ENCODE results near the gene ETFDH. TPM values are rescaled to one million over a fixed set of nuclear protein-coding genes. Genes with fewer than 3 reads are reported as not detected.

ETFDH gene
- total and polyA plus RNA-seq, 9 of the 15 experiments (the other 6 are each of a cell fraction or from before 2014, with no cell fraction given): 14.6 to 33.6 (median 25.9) TPM

GRCh38 chr4:158722917-158723793 lies 51.1 kb downstream of the ETFDH start, which contains the start of gene PPID (continued):
- no peak for TF ChIP-seq PRDM10 (IDR thresholded peaks at IDR 0.05; ENCODE audit: partially characterized antibody)
- TF ChIP-seq RFX5 (IDR thresholded peaks at IDR 0.05; ENCODE audit: low read depth, low read length): no peak
- peak; percentile 60 for TF ChIP-seq ATF7 (IDR thresholded peaks at IDR 0.05)
- no peak for TF ChIP-seq TRIM28 (IDR thresholded peaks at IDR 0.05)
- peak; percentile 81 for TF ChIP-seq TBP (optimal IDR thresholded peaks at IDR 0.05; ENCODE audit: low read depth, low read length)
- TF ChIP-seq ELF2 (CRISPR knock-in tag; IDR thresholded peaks at IDR 0.05): peak; percentile 94
- peak; percentile 46 for TF ChIP-seq SMAD1 (IDR thresholded peaks at IDR 0.05; ENCODE audit: low read depth, low read length, partially characterized antibody)
- TF ChIP-seq CSDE1 (IDR thresholded peaks at IDR 0.05): no peak
- no peak for TF ChIP-seq HLTF (IDR thresholded peaks at IDR 0.05)
- TF ChIP-seq ZMIZ1 (IDR thresholded peaks at IDR 0.05; ENCODE audit: low read depth in 2 of 2, low read length in 2 of 2): peak in 1 of 2 experiments; percentile 58; a peak in 1 of 4 replicates
- TF ChIP-seq HMG20A (CRISPR knock-in tag; conservative IDR thresholded peaks at IDR 0.05): no peak
- no peak for TF ChIP-seq DNMT1 (IDR thresholded peaks at IDR 0.05)
- TF ChIP-seq KDM4B (IDR thresholded peaks at IDR 0.05; ENCODE audit: borderline replicate concordance in 2 of 2, low read depth in 1 of 2): peak in 1 of 2 experiments; percentile 89; a peak in 1 of 4 replicates
- TF ChIP-seq TRIM24 (IDR thresholded peaks at IDR 0.05): peak in 1 of 2 experiments; percentile 52; a peak in 2 of 4 replicates
- TF ChIP-seq ZNF253 (CRISPR knock-in tag; conservative IDR thresholded peaks at IDR 0.05): no peak
- TF ChIP-seq BHLHE40 (IDR thresholded peaks at IDR 0.05; ENCODE audit: low read length): peak; percentile 58
- no peak for TF ChIP-seq GATA2 (CRISPR knock-in tag; IDR thresholded peaks at IDR 0.05)
- peak; percentile 36 for TF ChIP-seq HMGN3 (IDR thresholded peaks at IDR 0.05; ENCODE audit: borderline replicate concordance, extremely low read depth, insufficient read length, low read depth, low read length)
- no peak for TF ChIP-seq ELK3 (CRISPR knock-in tag; IDR thresholded peaks at IDR 0.05)
- no peak for TF ChIP-seq ATF4 (CRISPR knock-in tag; IDR thresholded peaks at IDR 0.05)

All from K562 (cell line).